ENCODE results near the gene DNAJC1. TPM values are rescaled to one million over a fixed set of nuclear protein-coding genes. Genes with fewer than 3 reads are reported as not detected.

DNAJC1 gene
- total RNA-seq, 1 experiment from 2014 or later, result 13.2 TPM

- TF ChIP-seq NR1H2 (CRISPR knock-in tag; IDR thresholded peaks at IDR 0.05), result no peak
These were observed 290.6 kb downstream of the DNAJC1 start (continued) for GRCh38 chr10:21712975-21713374.

- H3K4me1 Mint-ChIP-seq, result peaks cover 14% of the 10 kb centered on the region
- peaks cover 9% of the 10 kb centered on the region for H3K36me3 Mint-ChIP-seq
- H3K4me3 Mint-ChIP-seq, result no peak overlapping the region
- H3K27me3 Mint-ChIP-seq (ENCODE audit: low read depth), result no peaks in the 10 kb centered on the region
- ChIA-PET POLR2A (no interaction called here), CTCF (no interaction called here)
- ATAC-seq (no peak), DNase-seq (ENCODE audit: low spot score) (no peak)
- TF ChIP-seq E2F5 (CRISPR knock-in tag; IDR thresholded peaks at IDR 0.05) (no peak), ATF3 (CRISPR knock-in tag; conservative IDR thresholded peaks at IDR 0.05) (no peak), STAT6 (CRISPR knock-in tag; conservative IDR thresholded peaks at IDR 0.05; ENCODE audit: low read depth) (no peak), ZNF532 (CRISPR knock-in tag; IDR thresholded peaks at IDR 0.05; ENCODE audit: borderline replicate concordance) (no peak), ZSCAN18 (CRISPR knock-in tag; IDR thresholded peaks at IDR 0.05) (no peak), ZNF121 (CRISPR knock-in tag; IDR thresholded peaks at IDR 0.05) (no peak), ZNF671 (CRISPR knock-in tag; IDR thresholded peaks at IDR 0.05) (no peak), EMX1 (CRISPR knock-in tag; IDR thresholded peaks at IDR 0.05) (no peak), ZNF232 (CRISPR knock-in tag; IDR thresholded peaks at IDR 0.05) (no peak), PRDM15 (CRISPR knock-in tag; IDR thresholded peaks at IDR 0.05) (no peak)
- H3K9me3 Mint-ChIP-seq, result no peaks in the 10 kb centered on the region
- H3K27ac Mint-ChIP-seq, result peak overlapping the region; percentile 12; the same call in 1 of the 2 replicates
These were observed 296.0 kb downstream of the DNAJC1 start for GRCh38 chr10:21707498-21707897.

Other genes starting within 250 kb of the DNAJC1 start
- gene EBLN1, start 214.3 kb upstream of the DNAJC1 start, total RNA-seq (2021), result not detected in 3 replicates

All from WTC11 (cell line).